HepG2 (cell line): ENCODE data around the gene NFKBIZ. TPM values are rescaled to one million over a fixed set of nuclear protein-coding genes. Genes with fewer than 3 reads are reported as not detected.

Experiments used
- ATAC-seq: fragments of 200-7000 bp; cut with Tn5 transposase; 3 replicates; pipeline ENCODE4 v1.9.1; 2020; ENCODE audit warnings: mild to moderate bottlenecking, moderate library complexity
- BruUV-seq: library from RNA; stranded (reverse); fragments of 400-500 nt; replicated peaks from 2 replicates; lab custom pipeline; 2021; lab: Mats Ljungman, UMichigan
- CTCF ChIA-PET: fragments of 300-600 bp; formaldehyde crosslinking; extraction: SDS; loops from one replicate; lab custom pipeline; 2021; ENCODE audit warnings: low total read pairs, inconsistent platforms, low intra/inter-chr PET ratio; lab: Yijun Ruan, JAX
- POLR2A ChIA-PET: fragments of 350-600 bp; sonication (Branson Sonifier 250); formaldehyde crosslinking; loops from one replicate; lab custom pipeline; 2020; ENCODE audit warnings: antibody characterized with exemption, inconsistent platforms; lab: Yijun Ruan, JAX
- DNase-seq: peaks from one replicate; pipeline ENCODE4 v3.0.0-alpha.2; 2015; ENCODE audit warnings: low spot score
- FAIRE-seq: peaks from 3 replicates; lab custom pipeline; 2011; peaks lifted over from hg19 to GRCh38; lab: Jason Lieb, UNC
- H2AFZ ChIP-seq: one replicate; pipeline ENCODE4 v1.6.1; 2011; ENCODE audit warnings: low read length, inconsistent platforms
- H3K27ac ChIP-seq: fragments of 300-600 bp; 3 replicates; pipeline ENCODE4 v1.8.0; 2011; ENCODE audit warnings: mixed run types, mild to moderate bottlenecking, mixed read lengths, low read length, inconsistent platforms; ENCODE audit not compliant: insufficient read depth; ENCODE audit errors: extremely low read length
- H3K27me3 ChIP-seq, 2 experiments: fragments of 200-600 bp in 1 of 2; 2 replicates in 1 of 2; 3 replicates in 1 of 2; pipeline versions ENCODE4 v1.6.0 to v1.8.0; 2011; ENCODE audit warnings: low read length in 2 of 2, mild to moderate bottlenecking in 2 of 2, moderate library complexity in 2 of 2, inconsistent platforms in 1 of 2; ENCODE audit not compliant: insufficient read depth in 2 of 2, control insufficient read depth in 1 of 2
- H3K36me3 ChIP-seq, 2 experiments: fragments of 200-600 bp in 1 of 2; replicated peaks in 1 of 2; 2 replicates in 1 of 2; 3 replicates in 1 of 2; pipeline versions ENCODE4 v1.5.1 to v1.8.0; 2011; ENCODE audit warnings: low read length in 2 of 2, inconsistent platforms in 1 of 2; ENCODE audit not compliant: insufficient read depth in 2 of 2, control insufficient read depth in 1 of 2
- H3K4me1 ChIP-seq: 2 replicates; pipeline ENCODE4 v1.5.1; 2012; ENCODE audit warnings: low read length, inconsistent platforms; ENCODE audit not compliant: insufficient read depth
- H3K4me2 ChIP-seq: 2 replicates; pipeline ENCODE4 v1.6.0; 2011; ENCODE audit warnings: low read depth, low read length, inconsistent platforms
- H3K4me3 ChIP-seq, 3 experiments: fragments of 200-600 bp in 1 of 3; sonication (generic), shearing (Covaris generic) in 1 of 3; replicated peaks in 1 of 3; 2 replicates each; pipeline ENCODE4 v1.5.1; 2011 to 2016; ENCODE audit warnings: low read length in 3 of 3, inconsistent platforms in 2 of 3, low read depth in 2 of 3, mild to moderate bottlenecking in 2 of 3, control low read depth in 1 of 3, mixed read lengths in 1 of 3; ENCODE audit not compliant: insufficient read depth in 1 of 3
- H3K79me2 ChIP-seq: one replicate; pipeline ENCODE4 v1.6.1; 2011; ENCODE audit warnings: low read length, inconsistent platforms; ENCODE audit not compliant: insufficient read depth
- H3K9ac ChIP-seq: 2 replicates; pipeline ENCODE4 v1.6.0; 2011; ENCODE audit warnings: mild to moderate bottlenecking, low read depth, low read length, inconsistent platforms; ENCODE audit not compliant: insufficient read depth
- H3K9me3 ChIP-seq: 2 replicates; pipeline ENCODE4 v1.5.1; 2012; ENCODE audit warnings: mild to moderate bottlenecking, low read length
- H4K20me1 ChIP-seq: 2 replicates; pipeline ENCODE4 v1.6.0; 2011; ENCODE audit warnings: inconsistent platforms, mild to moderate bottlenecking, low read length, moderate library complexity; ENCODE audit not compliant: insufficient read depth
- BCL6 ChIP-seq: IDR thresholded peaks from 2 replicates; pipeline ENCODE4 v1.6.1; 2016; ENCODE audit warnings: missing genetic modification reagents, missing compliant biosample characterization
- ELF3 ChIP-seq: IDR thresholded peaks from 2 replicates; pipeline ENCODE4 v1.6.1; 2016; ENCODE audit warnings: missing genetic modification reagents, missing compliant biosample characterization
- GATAD2A ChIP-seq: IDR thresholded peaks from 2 replicates; pipeline ENCODE4 v1.6.1; 2016
- GZF1 ChIP-seq: sonication (generic); formaldehyde crosslinking; IDR thresholded peaks from 2 replicates; pipeline ENCODE4 v1.5.1; 2020; ENCODE audit warnings: mild to moderate bottlenecking, missing genetic modification reagents
- NR2F6 ChIP-seq, 2 experiments: IDR thresholded peaks; 2 replicates each; pipeline ENCODE4 v1.6.1; 2016; ENCODE audit warnings: antibody characterized with exemption in 1 of 2, mild to moderate bottlenecking in 1 of 2
- NRL ChIP-seq: sonication (generic); formaldehyde crosslinking; IDR thresholded peaks from 2 replicates; pipeline ENCODE4 v1.5.0; 2020; ENCODE audit warnings: missing genetic modification reagents, mild to moderate bottlenecking, moderate library complexity, borderline replicate concordance
- RARA ChIP-seq: IDR thresholded peaks from 2 replicates; pipeline ENCODE4 v1.6.1; 2016; ENCODE audit warnings: missing genetic modification reagents, missing compliant biosample characterization
- SAP130 ChIP-seq: IDR thresholded peaks from 2 replicates; pipeline ENCODE4 v1.6.1; 2016; ENCODE audit warnings: low read depth
- SOX13 ChIP-seq, 3 experiments: fragments of 450-650 bp in 1 of 3; sonication (generic) in 1 of 3; formaldehyde crosslinking in 1 of 3; IDR thresholded peaks in 2 of 3; conservative IDR thresholded peaks in 1 of 3; 2 replicates each; pipeline versions ENCODE4 v1.5.0 to v1.6.1; 2016 to 2020; ENCODE audit warnings: antibody characterized with exemption in 1 of 3, mild to moderate bottlenecking in 1 of 3, missing compliant biosample characterization in 1 of 3, missing genetic modification reagents in 1 of 3, moderate library complexity in 1 of 3
- SOX6 ChIP-seq, 2 experiments: fragments of 450-650 bp in 1 of 2; sonication (generic) in 1 of 2; formaldehyde crosslinking in 1 of 2; IDR thresholded peaks; 2 replicates each; pipeline versions ENCODE4 v1.4.0 to v1.6.1; 2017 to 2020; ENCODE audit warnings: antibody characterized with exemption in 1 of 2, mild to moderate bottlenecking in 1 of 2, missing genetic modification reagents in 1 of 2
- STAG1 ChIP-seq: sonication (generic); formaldehyde crosslinking; IDR thresholded peaks from 2 replicates; pipeline ENCODE4 v1.4.0; 2020; ENCODE audit warnings: missing genetic modification reagents
- TCF7 ChIP-seq: sonication (generic); IDR thresholded peaks from 2 replicates; pipeline ENCODE4 v1.6.1; 2016; ENCODE audit warnings: antibody characterized with exemption, low read depth
- ZGPAT ChIP-seq: IDR thresholded peaks from 2 replicates; pipeline ENCODE4 v1.6.1; 2016; ENCODE audit warnings: mild to moderate bottlenecking
- ZIK1 ChIP-seq: sonication (generic); formaldehyde crosslinking; IDR thresholded peaks from 2 replicates; pipeline ENCODE4 v1.5.0; 2020; ENCODE audit warnings: mild to moderate bottlenecking, low read depth, missing genetic modification reagents, borderline replicate concordance
- WGBS: methylation state at CpG from one replicate; pipeline ENCODE4 v1.1.6; 2017; ENCODE audit warnings: low lambda C conversion rate; 5-methylcytosine and 5-hydroxymethylcytosine counted together
- in situ Hi-C: cut with HindIII; loops from 2 replicates; pipeline ENCODE4 v1.10.0; 2017; ENCODE audit warnings: low pct_unique_long_range_greater_than_20kb; ENCODE audit not compliant: extremely low pct_ligation_motif_present
- intact Hi-C: fragments of 100-400 bp; cut with micrococcal nuclease; formaldehyde crosslinking; loops from one replicate; pipeline ENCODE4 v1.10.0; 2022; ENCODE audit not compliant: unreplicated experiment
- polyA plus RNA-seq, 8 experiments: library from polyadenylated mRNA; depleted of rRNA in 3 of 8; stranded (reverse) in 7 of 8; unstranded in 1 of 8; fragments of >200 nt; fragmentation: Illumina TruSeq in 4 of 8; extraction: Trizol in 4 of 8; gene quantifications; 2 replicates each; pipeline versions ENCODE4 v1.2.1 to v1.2.3, GENCODE V29; 2011 to 2016; ENCODE audit warnings: low read depth in 4 of 8, missing spikeins in 1 of 8, mixed read lengths in 1 of 8; ENCODE audit not compliant: insufficient read depth in 1 of 8
- total RNA-seq, 5 experiments: library from RNA; depleted of rRNA; stranded (reverse); fragments of >200 nt; fragmentation: Illumina TruSeq; extraction: Trizol; gene quantifications; 2 replicates each; pipeline ENCODE4 v1.2.3, GENCODE V29; 2016; ENCODE audit warnings: low read depth in 1 of 5
- TF ChIP-seq, protein P1 (sequence below): IDR thresholded peaks from 2 replicates; pipeline ENCODE4 v1.4.0; 2020; ENCODE audit warnings: mild to moderate bottlenecking, missing genetic modification reagents
- TF ChIP-seq, protein P2 (sequence below): IDR thresholded peaks from 2 replicates; pipeline ENCODE4 v1.6.1; 2018; ENCODE audit warnings: missing genetic modification reagents, mild to moderate bottlenecking, missing compliant biosample characterization

NFKBIZ gene
- total and polyA plus RNA-seq, 2 of the 13 experiments (the other 11 are each of a cell fraction or from before 2014, with no cell fraction given), result 25.9 to 60.6 TPM

GRCh38 chr3:101814835-101815234, 34.5 kb upstream of the NFKBIZ start:
- DNase-seq (peak; percentile 71), FAIRE-seq (no peak)
- peak overlapping the region; percentile 24 for H3K27ac ChIP-seq
- TF ChIP-seq RARA (CRISPR knock-in tag) (peak; percentile 57; the same call in 1 of the 2 replicates), ELF3 (CRISPR knock-in tag) (0 out of 2 replicates have a peak, but pooled peaks have one; percentile 27), ZGPAT (CRISPR knock-in tag) (peak; percentile 33; the same call in 1 of the 2 replicates), GATAD2A (CRISPR knock-in tag) (peak; percentile 29; the same call in 1 of the 2 replicates), STAG1 (CRISPR knock-in tag) (peak; percentile 24; the same call in 1 of the 2 replicates), TCF7 (peak; percentile 72), SOX6 (IDR thresholded peaks at IDR 0.05) (no peak), SOX6 (CRISPR knock-in tag; IDR thresholded peaks at IDR 0.05) (peak; percentile 20; the same call in 1 of the 2 replicates), ZIK1 (CRISPR knock-in tag) (no peak), SAP130 (CRISPR knock-in tag) (peak; percentile 61), NR2F6 (IDR thresholded peaks at IDR 0.05) (no peak), NR2F6 (CRISPR knock-in tag; IDR thresholded peaks at IDR 0.05) (peak; percentile 19; the same call in 1 of the 2 replicates), BCL6 (CRISPR knock-in tag) (peak; percentile 44; the same call in 1 of the 2 replicates), GZF1 (CRISPR knock-in tag) (no peak), NRL (no peak), SOX13 (IDR thresholded peaks at IDR 0.05) (no peak), SOX13 (CRISPR knock-in tag; conservative IDR thresholded peaks at IDR 0.05 in 1 of 2, IDR thresholded peaks at IDR 0.05 in 1 of 2) (peak in 1 of 2 experiments; percentile 70; a peak in 2 of 4 replicates)
- TF ChIP-seq, protein P1, sequence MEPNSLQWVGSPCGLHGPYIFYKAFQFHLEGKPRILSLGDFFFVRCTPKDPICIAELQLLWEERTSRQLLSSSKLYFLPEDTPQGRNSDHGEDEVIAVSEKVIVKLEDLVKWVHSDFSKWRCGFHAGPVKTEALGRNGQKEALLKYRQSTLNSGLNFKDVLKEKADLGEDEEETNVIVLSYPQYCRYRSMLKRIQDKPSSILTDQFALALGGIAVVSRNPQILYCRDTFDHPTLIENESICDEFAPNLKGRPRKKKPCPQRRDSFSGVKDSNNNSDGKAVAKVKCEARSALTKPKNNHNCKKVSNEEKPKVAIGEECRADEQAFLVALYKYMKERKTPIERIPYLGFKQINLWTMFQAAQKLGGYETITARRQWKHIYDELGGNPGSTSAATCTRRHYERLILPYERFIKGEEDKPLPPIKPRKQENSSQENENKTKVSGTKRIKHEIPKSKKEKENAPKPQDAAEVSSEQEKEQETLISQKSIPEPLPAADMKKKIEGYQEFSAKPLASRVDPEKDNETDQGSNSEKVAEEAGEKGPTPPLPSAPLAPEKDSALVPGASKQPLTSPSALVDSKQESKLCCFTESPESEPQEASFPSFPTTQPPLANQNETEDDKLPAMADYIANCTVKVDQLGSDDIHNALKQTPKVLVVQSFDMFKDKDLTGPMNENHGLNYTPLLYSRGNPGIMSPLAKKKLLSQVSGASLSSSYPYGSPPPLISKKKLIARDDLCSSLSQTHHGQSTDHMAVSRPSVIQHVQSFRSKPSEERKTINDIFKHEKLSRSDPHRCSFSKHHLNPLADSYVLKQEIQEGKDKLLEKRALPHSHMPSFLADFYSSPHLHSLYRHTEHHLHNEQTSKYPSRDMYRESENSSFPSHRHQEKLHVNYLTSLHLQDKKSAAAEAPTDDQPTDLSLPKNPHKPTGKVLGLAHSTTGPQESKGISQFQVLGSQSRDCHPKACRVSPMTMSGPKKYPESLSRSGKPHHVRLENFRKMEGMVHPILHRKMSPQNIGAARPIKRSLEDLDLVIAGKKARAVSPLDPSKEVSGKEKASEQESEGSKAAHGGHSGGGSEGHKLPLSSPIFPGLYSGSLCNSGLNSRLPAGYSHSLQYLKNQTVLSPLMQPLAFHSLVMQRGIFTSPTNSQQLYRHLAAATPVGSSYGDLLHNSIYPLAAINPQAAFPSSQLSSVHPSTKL, result peak; percentile 86
- TF ChIP-seq, protein P2, sequence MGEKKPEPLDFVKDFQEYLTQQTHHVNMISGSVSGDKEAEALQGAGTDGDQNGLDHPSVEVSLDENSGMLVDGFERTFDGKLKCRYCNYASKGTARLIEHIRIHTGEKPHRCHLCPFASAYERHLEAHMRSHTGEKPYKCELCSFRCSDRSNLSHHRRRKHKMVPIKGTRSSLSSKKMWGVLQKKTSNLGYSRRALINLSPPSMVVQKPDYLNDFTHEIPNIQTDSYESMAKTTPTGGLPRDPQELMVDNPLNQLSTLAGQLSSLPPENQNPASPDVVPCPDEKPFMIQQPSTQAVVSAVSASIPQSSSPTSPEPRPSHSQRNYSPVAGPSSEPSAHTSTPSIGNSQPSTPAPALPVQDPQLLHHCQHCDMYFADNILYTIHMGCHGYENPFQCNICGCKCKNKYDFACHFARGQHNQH (CRISPR knock-in tag), result 0 out of 2 replicates have a peak, but pooled peaks have one; percentile 23

More at GRCh38 chr3:101814835-101815234, 34.5 kb upstream of the NFKBIZ start:
- ChIA-PET CTCF (interaction anchor here (3.2 kb wide), 1 partner anchor 409 kb away, joined by 24 read pairs; no protein-coding TSS in a partner anchor), POLR2A (interaction anchor here (0.6 to 1.5 kb wide), 4 partner anchors 12 to 50 kb away, joined by 3 to 6 read pairs (median 4); partner anchors contain the start of gene NFKBIZ)
- H3K4me1 ChIP-seq, result peaks cover 18% of the 10 kb centered on the region
- H3K79me2 ChIP-seq, result no peaks in the 10 kb centered on the region
- H3K36me3 ChIP-seq, result no peaks in the 10 kb centered on the region
- H3K27me3 ChIP-seq, result no peaks in the 10 kb centered on the region
- H3K4me2 ChIP-seq, result peak overlapping the region; percentile 32; the same call in 1 of the 2 replicates
- no peak overlapping the region for H2AFZ ChIP-seq
- intact Hi-C loops, result loop anchor here (5.0 kb wide), 2 partner anchors 32 to 247 kb away; partner anchors contain the start of gene NFKBIZ
- no peak overlapping the region for H3K4me3 ChIP-seq
- BruUV-seq, result no TSS peak
- WGBS, result 17% methylated on average over 3 of the region's 3 CpGs
- in situ Hi-C loops, result no loop called here
- no peaks in the 10 kb centered on the region for H4K20me1 ChIP-seq
- ATAC-seq, result peak; percentile 89
- H3K9ac ChIP-seq, result no peak overlapping the region
- no peaks in the 10 kb centered on the region for H3K9me3 ChIP-seq
